HCT116 (cell line): ENCODE data around the gene KCTD10.

ENCODE experiments used
- ATF3 ChIP-seq: IDR thresholded peaks from 2 replicates; pipeline ENCODE4 v1.6.1; 2012
- CBX3 ChIP-seq: IDR thresholded peaks from 2 replicates; pipeline ENCODE4 v1.6.1; 2012; ENCODE audit warnings: low read depth
- CEBPB ChIP-seq: IDR thresholded peaks from 2 replicates; pipeline ENCODE4 v1.6.1; 2012; ENCODE audit warnings: low read depth
- CTCF ChIP-seq, 3 experiments: fragments of 200-600 bp in 1 of 3; sonication (generic) in 1 of 3; IDR thresholded peaks in 2 of 3; conservative IDR thresholded peaks in 1 of 3; 2 replicates each; pipeline ENCODE4 v1.5.1; 2012 to 2017; ENCODE audit warnings: low read depth in 2 of 3, low read length in 2 of 3, antibody characterized with exemption in 1 of 3, borderline replicate concordance in 1 of 3, control low read depth in 1 of 3, mild to moderate bottlenecking in 1 of 3, mixed read lengths in 1 of 3, mixed run types in 1 of 3, moderate library complexity in 1 of 3; ENCODE audit not compliant: insufficient read depth in 1 of 3
- EZH2 ChIP-seq: fragments of 200-600 bp; sonication (generic); IDR thresholded peaks from 2 replicates; pipeline ENCODE4 v1.6.1; 2017; ENCODE audit warnings: antibody characterized with exemption, mixed run types
- EZH2phosphoT487 ChIP-seq: fragments of 200-600 bp; IDR thresholded peaks from 2 replicates; pipeline ENCODE4 v1.6.1; 2018; ENCODE audit warnings: antibody characterized with exemption, borderline replicate concordance
- MAX ChIP-seq: IDR thresholded peaks from 2 replicates; pipeline ENCODE4 v1.6.1; 2012
- POLR2A ChIP-seq: IDR thresholded peaks from 2 replicates; pipeline ENCODE4 v1.7.0; 2011; ENCODE audit warnings: borderline replicate concordance; ENCODE audit not compliant: insufficient read depth, insufficient read length; ENCODE audit errors: extremely low read depth
- POLR2AphosphoS5 ChIP-seq: IDR thresholded peaks from 2 replicates; pipeline ENCODE4 v1.6.1; 2011; ENCODE audit warnings: mild to moderate bottlenecking, low read depth, low read length, moderate library complexity
- REST ChIP-seq: IDR thresholded peaks from 2 replicates; pipeline ENCODE4 v1.6.1; 2012; ENCODE audit warnings: low read depth
- SP1 ChIP-seq: IDR thresholded peaks from 2 replicates; pipeline ENCODE4 v1.6.1; 2012; ENCODE audit warnings: low read depth
- YY1 ChIP-seq: IDR thresholded peaks from 2 replicates; pipeline ENCODE4 v1.6.1; 2011; ENCODE audit warnings: low read length, low read depth, moderate library complexity, mild to moderate bottlenecking; ENCODE audit not compliant: insufficient replicate concordance; ENCODE audit errors: extremely low read depth
- ZNF274 ChIP-seq: fragments of 200-500 bp; sonication (Bioruptor generic); IDR thresholded peaks from 2 replicates; pipeline ENCODE4 v1.6.1; 2014; ENCODE audit warnings: mild to moderate bottlenecking, low read depth, low read length, inconsistent platforms

- TF ChIP-seq POLR2A = no peak
- TF ChIP-seq YY1 = no peak
- no peak for TF ChIP-seq CTCF (IDR thresholded peaks at IDR 0.05 in 2 of 3, conservative IDR thresholded peaks at IDR 0.05 in 1 of 3; ENCODE audit: borderline replicate concordance in 1 of 3, insufficient read depth in 1 of 3, low read depth in 2 of 3, low read length in 2 of 3)
- TF ChIP-seq EZH2 = no peak
- TF ChIP-seq EZH2phosphoT487 = no peak
- no peak for TF ChIP-seq SP1
- no peak for TF ChIP-seq POLR2AphosphoS5
- no peak for TF ChIP-seq CBX3
- TF ChIP-seq CEBPB = no peak
- TF ChIP-seq REST = no peak
- no peak for TF ChIP-seq ZNF274
- TF ChIP-seq ATF3 = no peak
- TF ChIP-seq MAX = no peak
Observed at GRCh38 chr12:109418848-109419480, 58.1 kb downstream of the KCTD10 start.
